ENCODE measurements around the gene ANKMY2.
"Not testable (repeated sequence)": the region's sequence is repeated elsewhere in the genome, so short reads cannot be mapped to it uniquely, and the experiment has no call there.

The ANKMY2 gene

DNA sequence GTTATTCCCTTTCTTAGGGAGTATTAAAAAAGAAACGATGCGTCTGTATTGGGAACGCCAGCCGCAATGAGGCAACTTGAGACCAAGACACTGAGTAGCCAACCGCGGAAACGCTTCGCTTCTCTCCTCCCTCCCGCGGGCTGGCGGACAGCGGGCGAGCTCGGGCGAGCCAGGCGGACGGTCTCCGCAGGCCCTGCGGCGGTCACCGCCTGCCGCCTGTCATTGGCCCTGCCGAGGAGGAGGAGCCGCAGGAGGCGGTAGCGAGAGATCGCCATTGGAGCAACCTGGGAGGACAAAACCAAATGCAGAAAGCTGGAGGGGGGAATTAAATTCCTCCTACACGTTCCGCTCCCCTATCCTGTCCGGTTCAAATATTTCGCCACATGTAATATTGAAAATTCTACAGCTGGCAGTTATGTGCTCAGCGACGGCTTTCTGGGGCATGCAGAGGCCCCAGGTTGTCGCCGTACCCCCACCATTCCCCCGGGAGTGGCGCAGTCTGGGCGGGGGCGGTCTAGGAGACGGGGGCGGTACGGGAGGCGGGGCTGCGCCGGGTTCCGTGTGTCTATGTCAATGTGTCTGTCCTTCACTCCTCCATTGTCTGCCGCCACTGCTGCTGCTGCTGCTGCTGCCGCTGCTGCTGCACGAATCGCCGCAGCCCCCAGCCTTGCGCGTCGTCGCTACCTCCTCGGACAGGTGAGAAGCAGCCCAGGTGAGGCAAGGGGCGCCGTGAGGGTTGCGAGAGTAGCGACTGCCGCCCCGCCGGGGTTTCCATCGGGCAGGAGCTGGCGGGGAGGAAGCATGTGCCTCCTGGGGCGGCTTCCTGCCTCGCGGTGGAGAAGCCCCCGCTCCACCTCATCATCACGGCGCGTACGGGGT lies at the start of gene ANKMY2, which contains the start of gene BZW2:
TSS of gene ANKMY2 (minus strand) at position 162 of the 879 bp plus-strand sequence. CDS start 181 bp downstream, outside the sequence.
TSS of gene BZW2 (plus strand) at position 589 of the 879 bp plus-strand sequence. CDS start 19,263 bp downstream, outside the sequence.
- DNase-seq, result peak; percentile 90 to 96

DNA sequence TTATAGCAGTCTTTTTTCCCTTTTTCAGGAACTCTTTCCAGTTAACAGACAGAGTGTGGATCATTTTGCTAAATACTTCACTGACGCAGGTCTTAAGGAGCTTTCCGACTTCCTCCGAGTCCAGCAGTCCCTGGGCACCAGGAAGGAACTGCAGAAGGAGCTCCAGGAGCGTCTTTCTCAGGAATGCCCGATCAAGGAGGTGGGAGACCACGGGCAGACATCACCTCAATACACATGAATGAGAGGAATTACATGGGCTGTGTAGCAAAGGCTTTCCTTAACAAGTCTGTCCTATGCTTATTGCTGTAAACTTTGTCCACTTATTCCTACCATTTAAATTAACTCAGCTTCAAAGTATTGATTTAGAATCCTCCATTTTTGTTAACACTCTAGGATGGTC lies 49.3 kb upstream of the ANKMY2 start:
- no peak for DNase-seq

DNA sequence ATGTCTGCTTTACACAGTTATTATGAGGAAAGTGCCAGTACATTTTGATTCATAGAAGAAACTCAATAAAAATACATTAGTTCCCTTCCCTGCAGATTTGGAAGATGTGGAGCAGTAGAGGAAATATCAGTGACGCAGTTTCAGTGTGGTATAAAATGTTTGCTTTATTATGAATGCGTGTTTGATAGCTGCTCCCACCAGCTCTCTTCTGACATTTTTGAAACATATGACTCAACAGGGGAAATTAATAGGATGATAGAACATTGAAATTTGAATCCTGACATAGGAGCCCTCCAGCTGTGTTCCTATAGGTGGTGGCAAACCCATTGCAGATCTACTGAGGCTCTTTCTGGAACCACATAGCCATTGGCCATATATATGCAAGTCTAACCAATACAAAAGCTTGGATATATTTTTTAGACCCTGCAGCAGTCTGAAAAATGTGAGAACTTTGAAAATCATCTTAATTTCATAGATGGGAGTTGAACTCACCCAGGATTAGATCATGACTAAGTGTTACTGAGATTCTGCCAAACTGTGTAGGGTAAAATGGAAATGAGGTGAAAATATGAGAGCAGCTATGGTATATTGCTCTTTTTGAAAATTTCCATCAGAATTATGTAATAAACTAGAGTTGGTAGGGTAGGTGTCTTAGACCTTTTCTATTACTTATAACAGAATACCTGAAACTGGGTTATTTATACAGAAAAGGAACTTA lies 48.2 kb upstream of the ANKMY2 start:
- DNase-seq, result no peak

DNA sequence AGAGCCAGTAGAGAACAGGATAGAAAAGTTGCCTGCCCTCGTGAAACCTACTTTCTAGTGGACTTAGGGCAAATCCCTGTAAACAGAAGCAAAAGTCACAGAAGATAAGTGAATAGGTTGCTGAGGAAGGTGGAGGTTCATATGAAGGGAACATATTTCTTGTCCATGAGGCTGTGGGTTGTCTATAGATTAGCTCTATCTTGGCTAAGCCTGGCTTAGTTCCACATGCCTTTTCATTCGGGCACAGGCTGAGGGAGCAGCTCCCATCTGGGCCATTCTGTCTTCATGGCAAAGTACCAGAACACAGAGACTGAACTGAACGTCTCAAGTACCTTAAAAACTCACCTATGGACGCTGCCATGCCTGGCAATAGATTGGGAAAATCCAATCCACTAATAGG lies 45.7 kb upstream of the ANKMY2 start:
- DNase-seq, result no peak

DNA sequence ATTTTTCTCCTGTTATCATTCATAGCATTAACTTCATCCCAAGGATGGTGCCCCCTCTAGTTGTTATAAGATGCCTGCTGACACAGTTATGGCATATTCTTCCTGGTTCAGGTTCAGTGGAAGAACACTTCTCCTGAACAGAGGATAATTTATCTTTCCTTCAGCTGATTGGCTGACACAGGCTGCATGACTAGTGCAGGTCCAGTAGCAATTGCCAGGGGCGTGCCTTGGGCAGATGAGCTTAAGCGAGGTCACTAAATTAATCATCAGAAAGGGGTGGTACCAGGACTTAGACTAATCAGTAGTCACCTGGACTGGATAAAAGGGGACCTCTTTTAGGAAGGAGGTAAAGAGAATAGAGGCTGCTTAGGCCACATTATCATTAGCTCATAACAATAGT lies 42.7 kb upstream of the ANKMY2 start:
- DNase-seq, result no peak

DNA sequence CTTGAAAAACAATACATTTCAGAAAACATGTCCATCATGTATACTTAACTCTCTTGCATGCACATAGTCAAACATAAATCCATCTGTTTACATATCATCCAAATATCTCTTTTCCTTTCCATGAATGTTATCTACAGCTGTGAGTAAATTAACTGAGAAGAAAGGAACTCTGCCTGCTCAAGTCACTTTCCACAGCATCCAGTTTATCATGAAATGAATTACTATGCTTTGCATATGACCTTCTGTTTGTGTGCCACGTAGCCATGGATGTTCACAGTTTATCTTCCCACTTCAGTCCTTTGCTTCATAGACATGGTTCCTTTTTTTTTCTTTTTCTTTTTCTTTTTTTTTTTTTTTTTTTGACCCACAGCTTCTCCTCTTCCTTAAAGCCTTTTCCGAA lies 40.0 kb upstream of the ANKMY2 start:
- DNase-seq, result no peak

DNA sequence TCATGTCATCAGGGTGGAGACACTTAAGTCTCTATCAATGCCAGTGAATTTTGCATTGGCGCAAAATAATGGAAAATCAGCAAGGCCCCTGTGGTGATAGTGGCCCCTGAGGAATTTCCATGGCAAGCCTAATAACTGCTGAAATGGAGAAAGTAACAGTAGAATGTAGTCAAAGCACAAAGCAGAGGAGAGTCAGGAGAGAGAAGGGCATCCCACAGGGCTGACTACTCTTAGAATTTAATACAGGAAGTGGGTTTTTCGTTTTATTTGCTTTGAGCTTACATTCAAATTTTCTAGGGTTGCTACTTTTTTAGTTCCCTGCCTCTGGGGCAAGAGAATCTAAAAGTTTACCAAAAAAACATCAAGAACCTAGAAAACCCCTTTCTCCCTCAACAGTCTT lies 39.4 kb upstream of the ANKMY2 start:
- no peak for DNase-seq

DNA sequence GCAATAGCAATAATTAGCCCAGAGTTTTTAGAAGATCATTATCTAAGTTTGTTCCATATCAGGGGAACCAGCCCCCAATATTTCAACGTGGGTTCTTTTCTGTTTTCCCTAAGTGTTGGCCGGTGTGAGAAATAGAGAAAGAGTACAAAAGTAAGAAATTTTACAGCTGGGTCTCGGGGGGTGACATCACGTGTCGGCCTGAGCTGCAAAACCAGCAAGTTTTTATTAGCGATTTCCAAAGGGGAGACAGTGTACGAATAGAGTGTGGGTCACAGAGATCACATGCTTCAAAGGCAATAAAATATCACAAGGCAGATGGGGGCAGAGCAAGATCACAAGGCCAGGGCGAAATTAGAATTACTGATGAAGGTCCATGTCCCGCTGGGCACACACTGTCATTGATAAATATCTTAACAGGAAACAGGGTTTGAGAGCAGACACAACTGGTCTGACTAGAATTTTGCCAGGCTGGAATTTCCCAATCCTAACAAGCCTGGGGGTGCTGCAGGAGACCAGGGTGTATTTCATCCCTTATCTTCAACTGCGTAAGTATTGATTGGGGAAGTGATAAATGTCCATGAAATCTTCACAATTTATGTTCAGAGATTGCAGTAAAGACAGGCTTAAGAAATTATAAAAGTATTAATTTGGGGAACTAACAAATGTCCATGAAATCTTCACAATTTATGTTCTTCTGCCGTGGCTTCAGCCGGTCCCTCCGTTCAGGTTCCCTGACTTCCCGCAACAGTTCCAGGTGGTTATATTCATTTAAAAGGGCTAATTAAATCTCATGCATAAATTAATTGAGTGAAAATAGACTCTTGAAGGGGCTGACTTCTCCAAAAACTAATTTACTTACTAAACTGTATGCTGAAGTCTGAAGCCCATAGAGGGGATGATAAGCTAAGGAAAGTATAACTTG lies 33.4 kb upstream of the ANKMY2 start:
- DNase-seq, result not testable (repeated sequence)

DNA sequence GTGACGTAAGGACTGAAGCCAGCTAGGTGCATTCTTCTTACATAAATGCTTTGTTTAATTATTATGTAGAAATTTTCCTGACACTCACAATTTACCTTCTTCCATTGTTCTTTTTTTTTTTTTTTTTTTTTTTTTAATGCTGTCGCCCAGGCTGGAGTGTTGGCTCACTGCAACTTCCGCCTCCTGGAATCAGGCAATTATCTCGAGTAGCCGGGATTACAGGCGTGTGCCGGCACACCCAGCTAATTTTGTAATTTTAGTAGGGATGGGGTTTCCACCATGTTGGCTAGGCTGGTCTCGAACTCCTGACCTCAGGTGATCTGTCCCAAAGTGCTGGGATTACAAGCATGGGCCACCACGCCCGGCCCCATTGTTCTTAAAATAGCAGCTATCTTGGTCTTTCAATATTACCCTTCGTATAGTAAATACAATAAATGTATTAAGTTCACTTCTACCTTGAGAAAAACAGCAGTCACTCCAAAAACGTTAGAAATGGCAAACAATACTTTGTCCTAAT lies 32.5 kb upstream of the ANKMY2 start:
- no peak for DNase-seq

DNA sequence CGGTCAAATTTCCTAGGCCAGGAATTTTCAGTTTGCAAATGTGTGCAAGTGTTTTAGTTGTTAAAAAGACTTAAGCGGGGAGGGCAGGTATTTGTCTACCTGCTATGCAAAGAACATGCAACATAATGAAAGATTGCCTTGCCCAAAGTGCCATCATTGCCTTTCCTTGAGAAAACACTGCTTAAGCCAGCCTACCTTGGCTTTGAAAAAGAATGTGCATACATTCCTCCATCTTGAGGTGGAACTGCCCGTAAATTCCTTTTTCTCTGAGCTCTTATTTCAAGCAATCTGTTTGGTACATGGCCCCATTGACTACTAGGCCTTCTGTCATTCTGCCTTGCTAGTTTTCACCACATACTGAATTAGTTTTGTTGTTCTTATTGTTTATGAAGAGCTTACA lies 29.7 kb upstream of the ANKMY2 start:
- no peak for DNase-seq

DNA sequence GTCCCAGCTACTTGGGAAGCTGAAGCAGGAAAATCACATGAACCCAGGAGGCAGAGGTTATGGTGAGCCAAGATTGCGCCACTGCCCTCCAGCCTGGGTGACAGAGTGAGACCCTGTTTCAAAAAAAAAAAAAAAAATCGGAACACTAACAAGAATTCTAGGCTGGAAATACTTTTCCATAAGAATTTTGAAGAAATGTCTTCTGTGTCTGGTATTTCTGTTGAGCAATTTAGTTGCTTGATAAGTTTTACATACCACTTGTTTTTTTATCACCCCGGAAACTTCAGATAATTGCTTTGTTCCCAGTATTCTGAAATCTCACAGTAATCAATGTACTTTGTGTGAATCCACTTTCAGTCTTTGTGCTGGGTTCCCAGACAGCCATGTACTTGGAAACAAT lies 26.3 kb upstream of the ANKMY2 start:
- no peak for DNase-seq

DNA sequence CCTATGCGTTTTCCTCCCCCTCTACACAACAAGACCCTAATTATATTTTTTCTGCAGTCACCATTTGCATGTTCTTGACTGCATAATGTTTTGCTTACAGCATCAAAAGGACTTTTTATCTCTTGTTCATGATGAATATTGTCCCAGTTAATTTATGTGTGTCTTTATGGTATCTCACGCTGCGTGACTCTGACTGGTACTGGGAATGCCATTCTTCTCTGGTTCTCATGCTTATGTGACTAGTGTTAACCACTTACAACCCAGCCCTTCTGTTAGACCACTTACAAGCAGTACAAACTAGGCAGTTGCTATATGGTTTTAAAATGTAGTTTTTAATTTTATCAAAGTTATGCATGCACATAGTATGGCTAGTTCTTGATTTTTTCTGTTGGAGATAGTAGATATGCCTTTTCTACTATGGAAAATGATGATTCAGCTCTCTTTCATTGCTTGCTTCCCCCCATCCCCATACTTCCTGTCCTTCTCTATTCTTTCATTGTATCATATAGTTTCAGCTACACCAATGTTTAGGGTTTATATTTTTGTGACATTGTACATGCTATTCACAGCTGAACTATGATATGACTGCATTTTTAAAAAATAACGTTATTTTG lies 25.3 kb upstream of the ANKMY2 start:
- DNase-seq, result no peak

DNA sequence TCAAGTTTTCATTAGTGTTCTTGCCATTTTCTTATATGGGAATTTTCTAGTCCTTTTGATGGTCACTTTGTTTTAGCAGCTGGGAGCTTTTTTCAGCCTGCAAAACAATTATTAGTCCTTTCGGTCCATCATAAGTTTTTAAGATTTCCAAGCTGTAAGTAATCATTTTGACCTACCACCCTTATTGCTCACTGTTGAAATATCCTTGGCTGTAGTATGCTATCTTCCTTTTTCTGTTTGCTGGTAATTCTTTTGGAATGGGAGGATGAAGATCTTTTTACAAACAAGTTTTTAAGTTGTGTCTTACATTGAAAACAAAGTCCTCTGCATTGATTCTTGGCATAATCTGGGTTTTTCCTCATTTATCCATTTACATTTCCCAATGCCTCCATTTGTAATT lies 24.5 kb upstream of the ANKMY2 start:
- no peak for DNase-seq

DNA sequence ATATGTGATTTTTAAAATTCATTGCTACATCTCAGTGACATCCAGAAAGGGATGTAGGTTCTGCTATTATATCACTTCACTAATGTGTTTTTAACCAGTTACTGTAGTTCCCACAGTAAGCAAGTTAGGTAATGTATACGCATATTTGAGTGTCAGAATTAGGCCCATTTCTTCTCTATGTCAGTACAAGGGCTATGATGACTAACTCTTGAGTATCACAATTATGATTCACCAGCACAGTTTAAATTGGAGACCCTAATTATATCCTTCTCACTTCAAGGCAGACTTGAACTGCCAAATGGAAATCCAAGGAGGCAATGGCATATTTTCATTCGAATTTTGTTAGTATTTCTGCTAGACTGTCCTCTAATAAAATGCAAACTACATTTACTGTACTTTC lies 24.0 kb upstream of the ANKMY2 start:
- no peak for DNase-seq

DNA sequence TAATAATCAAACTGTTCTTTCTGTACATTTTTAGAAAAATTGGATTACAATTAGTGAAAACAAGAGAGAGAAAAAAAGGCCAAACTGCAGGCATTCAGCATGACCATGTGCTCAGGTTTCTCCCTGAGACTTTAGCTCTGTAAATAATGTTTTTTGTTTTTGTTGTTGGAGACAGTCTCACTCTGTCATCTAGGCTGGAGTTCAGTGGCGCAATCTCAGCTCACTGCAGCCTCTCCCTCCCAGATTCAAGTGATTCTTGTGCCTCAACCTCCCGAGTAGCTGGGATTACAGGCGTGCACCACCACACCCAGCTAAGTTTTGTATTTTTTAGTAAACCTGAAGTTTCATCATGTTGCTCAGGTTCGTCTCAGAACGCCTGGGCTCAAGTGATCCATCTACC lies 23.4 kb upstream of the ANKMY2 start:
- no peak for DNase-seq

DNA sequence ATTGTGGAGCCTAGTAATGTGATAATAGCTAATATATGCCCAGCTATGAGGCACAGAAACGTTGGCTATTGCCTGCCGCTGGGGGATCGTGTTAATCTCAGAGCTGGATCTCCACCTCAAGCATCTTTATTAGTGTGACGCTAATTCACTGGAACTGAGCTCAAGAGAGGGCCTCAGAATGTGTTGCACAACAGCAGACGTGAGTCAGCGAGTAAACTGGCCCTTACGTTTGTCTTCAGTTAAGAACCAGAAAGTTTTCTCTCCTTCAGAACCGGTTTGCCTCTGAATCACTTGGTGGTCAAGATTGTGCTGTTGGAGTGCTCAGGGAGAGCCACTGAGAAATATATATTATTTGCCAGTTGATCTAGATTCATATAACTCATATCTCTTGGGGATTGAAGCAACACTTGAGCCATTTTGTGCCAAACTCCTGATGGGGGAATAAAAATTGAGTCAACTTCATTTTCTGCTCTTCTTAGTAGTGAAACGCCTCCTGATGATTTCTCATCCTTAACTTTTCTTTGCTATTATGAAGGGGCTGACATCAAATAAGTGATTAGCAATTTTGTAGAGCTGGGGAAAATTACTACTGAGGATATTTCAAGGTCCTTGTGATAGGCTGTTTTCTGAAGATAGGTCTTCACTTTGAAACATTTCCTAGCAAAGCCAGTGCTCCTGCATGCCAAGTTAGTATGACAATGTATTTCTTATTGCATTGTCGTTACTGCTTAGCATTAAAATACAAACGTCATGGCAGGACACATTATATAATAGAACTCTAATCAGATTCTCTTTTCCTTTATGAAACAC lies 22.7 kb upstream of the ANKMY2 start:
- DNase-seq, result no peak

DNA sequence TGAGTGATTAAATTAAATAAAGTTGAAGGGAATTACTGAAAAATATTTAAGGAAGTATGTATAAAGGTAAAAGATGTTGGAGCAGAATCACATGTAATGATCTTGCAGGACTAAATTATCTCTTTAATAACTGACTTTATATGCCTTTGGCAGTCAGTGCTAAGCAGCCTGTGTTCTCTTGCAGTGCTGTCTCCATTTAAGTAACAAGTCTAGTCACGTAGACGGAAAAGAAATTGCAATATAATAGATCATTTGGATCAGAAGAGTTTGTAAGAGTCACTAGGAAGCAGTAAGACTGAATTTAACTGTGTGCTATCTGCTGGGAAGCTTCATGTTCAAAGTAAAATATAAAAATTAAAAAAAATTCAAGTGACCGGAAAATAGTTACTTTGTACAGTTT lies 21.8 kb upstream of the ANKMY2 start:
- DNase-seq, result no peak

DNA sequence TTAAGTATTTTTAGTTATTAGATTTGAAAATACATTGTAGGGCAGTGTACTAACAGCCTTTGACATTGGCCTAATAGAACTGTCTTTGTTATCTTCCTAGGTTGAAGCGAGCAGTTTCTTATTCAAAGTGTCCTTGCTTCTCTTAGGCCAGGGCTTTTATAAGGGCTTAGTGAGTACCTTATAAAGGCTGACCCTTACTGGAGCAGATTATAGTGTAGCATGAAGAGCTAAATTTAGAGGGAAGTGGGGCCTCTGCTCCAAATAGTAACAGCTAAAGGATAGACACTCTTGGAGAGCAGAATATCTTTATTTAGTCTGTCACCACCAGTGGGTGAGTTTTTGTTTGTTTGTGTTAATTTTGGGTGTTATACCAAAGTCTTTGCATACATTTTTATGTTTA lies 16.4 kb upstream of the ANKMY2 start:
- DNase-seq, result no peak

DNA sequence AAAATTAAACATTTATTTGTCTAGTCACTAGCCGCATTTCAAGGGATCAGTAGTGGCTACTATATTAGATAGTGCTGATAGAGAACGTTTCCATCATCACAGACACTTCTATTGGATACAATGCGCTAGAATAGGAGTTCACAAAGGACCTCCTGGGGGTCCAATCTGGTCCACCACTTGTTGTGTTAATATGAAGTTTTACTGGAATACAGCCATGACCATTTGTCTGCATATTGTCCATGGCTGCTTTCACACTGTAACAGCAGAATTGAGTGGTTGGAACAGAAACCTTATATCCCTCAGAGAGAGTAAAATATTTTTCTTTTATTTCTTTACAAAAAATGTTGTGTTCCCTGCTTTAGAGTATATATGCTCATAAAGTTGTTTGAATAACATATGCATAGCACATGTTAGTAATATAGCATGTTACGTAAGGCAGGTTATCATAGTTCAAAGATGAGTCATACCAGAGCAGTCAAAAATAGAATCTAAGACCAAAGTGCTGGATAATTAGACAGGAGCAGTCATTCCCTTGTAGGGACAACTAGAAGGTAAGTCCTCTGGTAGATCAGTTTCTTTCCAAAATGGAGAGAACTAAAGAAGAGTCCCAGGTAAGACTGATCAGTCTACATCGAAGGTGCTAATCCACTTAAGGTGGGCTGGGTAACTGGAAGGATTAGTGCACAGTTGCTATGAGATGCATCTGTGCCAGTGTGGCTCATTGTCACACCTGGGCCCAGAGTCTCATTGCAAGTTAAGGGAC lies 15.3 kb upstream of the ANKMY2 start:
- DNase-seq, result no peak

DNA sequence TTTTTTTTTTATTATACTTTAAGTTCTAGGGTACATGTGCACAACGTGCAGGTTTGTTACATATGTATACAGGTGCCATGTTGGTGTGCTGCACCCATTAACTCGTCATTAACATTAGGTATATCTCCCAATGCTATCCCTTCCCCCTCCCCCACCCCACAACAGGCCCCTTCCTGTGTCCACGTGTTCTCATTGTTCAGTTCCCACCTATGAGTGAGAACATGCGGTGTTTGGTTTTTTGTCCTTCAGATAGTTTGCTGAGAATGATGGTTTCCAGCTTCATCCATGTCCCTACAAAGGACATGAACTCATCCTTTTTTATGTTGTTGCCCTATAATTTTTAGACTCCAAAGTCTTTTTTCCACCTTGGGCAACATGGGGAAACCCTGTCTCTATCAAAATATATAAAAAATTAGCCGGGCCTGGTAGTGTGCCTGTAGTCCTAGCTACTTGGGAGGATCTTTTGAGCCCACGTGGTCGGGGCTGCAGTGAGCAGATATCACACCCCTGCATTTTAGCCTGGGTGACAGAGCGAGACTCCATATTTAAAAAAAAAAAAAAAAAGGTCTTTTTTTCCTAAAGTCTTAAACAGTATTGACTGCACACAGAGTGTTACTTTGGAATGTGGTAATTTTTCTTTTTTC lies 14.4 kb upstream of the ANKMY2 start:
- not testable (repeated sequence) for DNase-seq
